ENCODE data around the gene OR5H1. TPM values are rescaled to one million over a fixed set of nuclear protein-coding genes. Genes with fewer than 3 reads are reported as not detected.
"Not testable (repeated sequence)": the region's sequence is repeated elsewhere in the genome, so short reads cannot be mapped to it uniquely, and the experiment has no call there.

OR5H1 gene
- total RNA-seq, result not detected
- long read RNA-seq, donor 1, result 0 reads
- long read RNA-seq, donor 2, result 0 reads

GRCh38 chr3:98130421-98130820 is at the start of gene OR5H1:
TSS of gene OR5H1 (plus strand) at chr3:98130721. CDS start at chr3:98132698, 1,977 bp downstream.
- no peak for DNase-seq (ENCODE audit: low spot score)
- intact Hi-C loops (cut with DNase I), result no loop called here

- intact Hi-C loops (cut with DNase I), result no loop called here
- no peak for DNase-seq (ENCODE audit: low spot score)
These were observed 43.6 kb upstream of the OR5H1 start, which contains the start of gene OR5AC2 for GRCh38 chr3:98086873-98087272. TSS of gene OR5AC2 (plus strand) at chr3:98087173. CDS start at chr3:98087173, 0 bp downstream.

- intact Hi-C loops (cut with DNase I), result no loop called here
- DNase-seq (ENCODE audit: low spot score), result no peak
These were observed 34.6 kb upstream of the OR5H1 start for GRCh38 chr3:98095882-98096281.

- intact Hi-C loops (cut with DNase I), result no loop called here
- no peak for DNase-seq (ENCODE audit: low spot score)
These were observed 30.7 kb upstream of the OR5H1 start for GRCh38 chr3:98099848-98100247.

GRCh38 chr3:98108162-98108561 is 22.4 kb upstream of the OR5H1 start:
- DNase-seq (ENCODE audit: low spot score), result no peak
- intact Hi-C loops (cut with DNase I), result no loop called here

GRCh38 chr3:98109807-98110549 is 20.5 kb upstream of the OR5H1 start:
- intact Hi-C loops (cut with DNase I), result no loop called here
- no peak for DNase-seq (ENCODE audit: low spot score)

- no peak for DNase-seq (ENCODE audit: low spot score)
- intact Hi-C loops (cut with DNase I), result no loop called here
These were observed 20.0 kb upstream of the OR5H1 start for GRCh38 chr3:98110550-98110908.

GRCh38 chr3:98114264-98114663 is 16.3 kb upstream of the OR5H1 start:
- intact Hi-C loops (cut with DNase I), result no loop called here
- no peak for DNase-seq (ENCODE audit: low spot score)

- intact Hi-C loops (cut with DNase I), result no loop called here
- no peak for DNase-seq (ENCODE audit: low spot score)
These were observed 14.8 kb upstream of the OR5H1 start for GRCh38 chr3:98115717-98116116.

- intact Hi-C loops (cut with DNase I), result no loop called here
These were observed 6.1 kb downstream of the OR5H1 start for GRCh38 chr3:98136631-98137030.

GRCh38 chr3:98137826-98138557 is 7.5 kb downstream of the OR5H1 start:
- intact Hi-C loops (cut with DNase I); DNase-seq (ENCODE audit: low spot score): not testable (repeated sequence)

More at GRCh38 chr3:98136631-98137030, 6.1 kb downstream of the OR5H1 start:
- no peak for DNase-seq (ENCODE audit: low spot score)

- intact Hi-C loops (cut with DNase I), result no loop called here
- no peak for DNase-seq (ENCODE audit: low spot score)
These were observed 10.0 kb downstream of the OR5H1 start for GRCh38 chr3:98140531-98140930.

- intact Hi-C loops (cut with DNase I), result no loop called here
These were observed 16.7 kb downstream of the OR5H1 start, which contains the start of gene OR5H14 for GRCh38 chr3:98147179-98147578. TSS of gene OR5H14 (plus strand) at chr3:98147479. CDS start at chr3:98149386, 1,907 bp downstream.

GRCh38 chr3:98148751-98149150 is 18.2 kb downstream of the OR5H1 start:
- intact Hi-C loops (cut with DNase I), result no loop called here
- DNase-seq (ENCODE audit: low spot score), result no peak

More at GRCh38 chr3:98147179-98147578, 16.7 kb downstream of the OR5H1 start, which contains the start of gene OR5H14:
- no peak for DNase-seq (ENCODE audit: low spot score)

- DNase-seq (ENCODE audit: low spot score); intact Hi-C loops (cut with DNase I): not testable (repeated sequence)
These were observed 18.9 kb downstream of the OR5H1 start for GRCh38 chr3:98149456-98149855.

- no peak for DNase-seq (ENCODE audit: low spot score)
- intact Hi-C loops (cut with DNase I), result no loop called here
These were observed 20.7 kb downstream of the OR5H1 start for GRCh38 chr3:98151241-98151640.

GRCh38 chr3:98166396-98166795 is 35.9 kb downstream of the OR5H1 start, which contains the start of gene OR5H15:
TSS of gene OR5H15 (plus strand) at chr3:98166696. CDS start at chr3:98168700, 2,004 bp downstream.
- no peak for DNase-seq (ENCODE audit: low spot score)
- intact Hi-C loops (cut with DNase I), result no loop called here

GRCh38 chr3:98171071-98171470 is 40.5 kb downstream of the OR5H1 start:
- no peak for DNase-seq (ENCODE audit: low spot score)
- intact Hi-C loops (cut with DNase I), result no loop called here

GRCh38 chr3:98172621-98173020 is 42.1 kb downstream of the OR5H1 start:
- intact Hi-C loops (cut with DNase I), result no loop called here
- no peak for DNase-seq (ENCODE audit: low spot score)

GRCh38 chr3:98180319-98180890 is 49.9 kb downstream of the OR5H1 start:
- intact Hi-C loops (cut with DNase I), result no loop called here
- DNase-seq (ENCODE audit: low spot score), result no peak
